Frontal cortex (tissue), 4 donors: ENCODE results near the gene CADM1. TPM values are rescaled to one million over a fixed set of nuclear protein-coding genes. Genes with fewer than 3 reads are reported as not detected.

Source experiments
- DNase-seq, 2 donors: peaks; one replicate each; pipeline ENCODE4 v3.0.0; 2012; ENCODE audit warnings: low spot score in 2 of 2
- FAIRE-seq: peaks from 2 replicates; lab custom pipeline; 2012; peaks lifted over from hg19 to GRCh38; lab: Jason Lieb, UNC
- total RNA-seq: library from RNA; depleted of rRNA; stranded (reverse); fragments of >200 nt; gene quantifications from one replicate; pipeline ENCODE4 v1.2.3, GENCODE V29; 2014
- donor health status: control.
- donor health status: control.
- donor health status: control.

Gene CADM1
- total RNA-seq, 1 donor from 2014 or later, result 195 TPM

GRCh38 chr11:115234794-115235193 is 269.4 kb downstream of the CADM1 start:
- FAIRE-seq (no peak), DNase-seq (no peak)

DNA sequence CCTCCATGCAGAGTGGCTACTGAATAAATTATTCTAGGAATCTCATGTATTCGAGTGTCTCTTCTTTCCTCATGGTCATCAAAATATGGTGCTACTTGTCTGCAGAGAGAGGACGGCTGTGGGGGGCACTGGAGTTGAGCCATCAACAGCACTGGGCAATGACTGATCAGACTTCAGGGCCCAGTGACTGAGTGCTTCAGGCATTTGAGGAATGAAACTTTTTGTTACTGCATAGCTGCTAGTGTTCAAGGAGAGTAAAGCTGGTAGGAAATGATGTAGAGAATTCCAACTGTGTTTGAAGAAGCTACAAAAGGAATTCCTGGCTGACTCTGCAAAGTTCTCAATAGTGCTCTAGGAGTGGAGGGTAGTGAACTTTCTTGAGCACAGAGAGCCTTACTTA is 277.7 kb downstream of the CADM1 start:
- DNase-seq (no peak), FAIRE-seq (no peak)

DNA sequence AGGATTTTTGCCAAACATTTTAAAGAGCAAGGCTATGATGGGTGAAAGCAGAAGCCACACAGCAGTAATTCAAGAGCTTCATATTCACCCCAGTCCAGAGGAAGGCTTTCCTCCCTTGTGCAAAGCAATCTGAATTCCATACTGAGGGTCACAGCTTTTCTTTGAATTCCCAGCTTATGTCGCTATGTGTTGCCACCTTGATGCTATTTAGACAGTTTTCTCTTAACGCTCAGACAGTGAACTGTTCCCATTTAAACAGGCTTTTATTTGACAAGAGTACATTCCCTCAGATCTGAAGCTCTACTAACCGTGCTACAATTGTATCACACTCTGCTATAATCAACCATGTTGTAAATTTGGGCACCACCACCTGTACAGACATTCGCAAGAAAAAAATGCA is 279.7 kb downstream of the CADM1 start:
- no peak for DNase-seq
- no peak for FAIRE-seq

DNA sequence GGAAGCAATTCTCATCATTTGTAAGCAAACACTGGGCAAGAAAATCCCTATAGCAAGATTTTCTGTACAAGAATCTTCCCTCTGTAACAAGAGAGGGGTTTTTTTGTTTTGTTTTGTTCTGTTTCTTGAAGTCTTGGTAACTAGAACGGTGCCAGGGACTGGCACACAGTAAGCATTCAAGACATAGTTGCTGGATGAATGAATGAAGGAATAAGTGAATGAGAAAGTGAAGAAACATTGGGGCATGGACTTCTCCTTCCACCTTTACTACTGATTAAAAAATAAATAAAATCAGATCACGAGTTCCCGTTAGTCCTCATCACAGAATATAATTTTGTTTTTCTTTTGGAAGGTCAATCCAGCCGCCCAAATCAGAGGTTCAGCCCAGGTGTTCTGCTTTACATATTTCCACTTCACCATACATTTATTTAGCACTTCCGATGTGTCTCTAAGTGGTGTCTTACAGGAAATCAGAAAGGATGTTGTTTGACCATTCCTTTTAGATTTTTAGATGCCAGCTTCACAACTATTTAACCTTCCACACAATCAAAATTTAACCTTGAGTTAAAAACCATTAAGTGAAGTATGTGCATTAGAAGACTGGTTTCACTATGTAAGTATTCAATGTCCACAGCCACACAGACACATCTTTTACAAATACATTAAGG is 281.2 kb downstream of the CADM1 start:
- DNase-seq, result no peak
- no peak for FAIRE-seq

DNA sequence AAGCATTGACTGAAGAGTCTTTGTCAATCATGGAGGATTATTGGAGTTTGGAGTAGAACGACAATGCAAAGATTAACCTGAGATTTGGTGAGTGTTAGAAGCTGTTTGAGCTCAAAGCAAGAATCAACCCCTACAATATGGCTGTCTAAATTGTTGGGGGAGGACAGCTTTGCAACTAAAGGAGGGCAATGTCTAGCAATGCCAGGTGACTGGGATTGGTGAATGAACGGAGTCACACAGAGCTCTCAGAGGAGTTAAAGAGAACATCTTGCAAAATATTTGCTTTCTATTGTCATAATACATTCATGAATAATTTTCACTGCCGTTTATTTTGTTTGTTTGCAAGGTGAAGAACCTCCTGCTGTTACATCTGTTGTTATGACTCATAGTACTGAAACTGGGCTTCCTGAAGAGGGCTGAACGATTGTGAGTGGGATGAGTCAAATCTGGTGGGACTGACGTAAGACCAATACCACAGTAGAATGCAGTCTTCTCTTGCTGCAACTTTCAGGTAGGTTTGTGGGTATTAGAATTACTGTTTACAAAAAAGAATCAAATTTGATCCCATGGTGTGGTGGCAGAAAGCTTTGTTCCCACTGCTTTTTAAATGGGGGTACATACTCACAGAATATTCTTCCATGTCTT is 281.9 kb downstream of the CADM1 start:
- FAIRE-seq (no peak), DNase-seq (peak in 1 of 2 donors; percentile 4)

- no peak for FAIRE-seq
- no peak for DNase-seq
These were observed 282.6 kb downstream of the CADM1 start for GRCh38 chr11:115221461-115222069.

GRCh38 chr11:115220911-115221310 is 283.3 kb downstream of the CADM1 start:
- FAIRE-seq, result no peak
- DNase-seq, result no peak

DNA sequence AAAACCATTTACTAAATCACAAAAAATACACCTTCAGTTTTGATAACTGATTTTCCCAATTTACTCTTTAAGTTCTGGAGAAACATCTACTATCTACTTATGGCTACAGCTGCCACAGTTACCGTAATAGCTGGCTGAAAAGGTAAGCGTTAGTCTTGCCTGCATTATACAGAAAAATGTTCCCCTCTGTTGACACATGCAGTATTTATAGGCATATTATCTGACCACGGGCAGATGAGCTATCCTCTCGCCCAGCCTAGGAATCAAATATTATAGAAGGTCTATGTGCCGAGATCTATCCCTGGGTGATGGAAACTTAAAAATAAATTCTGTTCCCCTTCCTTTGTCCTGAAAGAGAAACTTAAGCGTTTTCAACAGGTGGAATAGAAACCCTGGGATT is 283.8 kb downstream of the CADM1 start:
- DNase-seq (no peak), FAIRE-seq (no peak)

- DNase-seq (no peak), FAIRE-seq (no peak)
These were observed 284.8 kb downstream of the CADM1 start for GRCh38 chr11:115219376-115219775.

DNA sequence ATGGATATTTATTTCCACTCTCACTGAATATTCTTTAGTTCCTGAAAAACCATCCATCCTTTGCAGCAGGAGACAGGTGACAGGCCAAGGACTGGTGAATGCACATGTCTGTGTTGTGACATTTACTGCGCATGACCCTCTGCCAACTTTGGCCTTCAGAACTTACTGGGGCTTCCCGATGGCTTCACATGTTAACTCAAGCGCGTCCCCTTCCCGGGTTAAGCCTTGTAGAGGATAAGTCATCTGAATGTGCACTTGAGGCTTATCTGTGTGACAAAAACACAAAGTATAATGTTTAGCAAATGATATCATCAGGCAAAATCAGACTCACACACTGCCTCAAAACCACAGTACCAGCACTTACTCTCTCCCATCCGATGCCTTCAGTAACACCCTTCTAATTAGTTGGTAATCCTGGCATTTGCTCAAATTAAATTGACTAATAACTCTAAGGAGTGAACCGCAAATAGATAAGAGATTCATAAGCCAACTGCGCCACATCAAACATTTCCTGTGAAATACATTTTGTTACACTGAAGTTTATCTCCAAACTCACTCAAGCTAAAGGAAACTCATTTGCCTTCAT is 286.4 kb downstream of the CADM1 start:
- FAIRE-seq, result no peak
- no peak for DNase-seq

GRCh38 chr11:115215694-115216617 is 288.3 kb downstream of the CADM1 start:
- no peak for DNase-seq
- FAIRE-seq, result no peak

- FAIRE-seq, result no peak
These were observed 289.5 kb downstream of the CADM1 start for GRCh38 chr11:115214644-115215234.

GRCh38 chr11:115213007-115213406 is 291.2 kb downstream of the CADM1 start:
- FAIRE-seq (no peak), DNase-seq (no peak)

More at GRCh38 chr11:115214644-115215234, 289.5 kb downstream of the CADM1 start:
- DNase-seq, result no peak

- FAIRE-seq (no peak), DNase-seq (no peak)
These were observed 295.4 kb downstream of the CADM1 start for GRCh38 chr11:115208808-115209259.

DNA sequence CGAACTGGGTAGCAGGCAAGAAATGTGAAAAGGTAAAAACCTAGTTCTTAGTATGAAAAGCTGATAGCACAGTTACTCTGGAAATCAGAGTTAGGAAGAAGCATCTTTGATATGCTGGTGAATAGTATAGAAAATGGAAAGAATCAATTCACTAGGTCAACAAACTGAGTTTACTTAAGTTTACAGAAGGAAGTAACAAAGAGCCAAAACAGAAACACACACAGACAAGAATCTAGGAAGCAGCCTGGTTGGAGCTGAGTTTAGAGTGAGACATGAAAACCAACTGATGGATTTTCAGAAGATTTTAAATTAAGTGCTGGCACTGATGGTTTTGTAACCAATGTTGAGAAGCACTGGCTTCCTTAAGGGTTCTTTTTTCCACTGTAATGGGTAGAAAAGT is 296.3 kb downstream of the CADM1 start:
- FAIRE-seq, result no peak
- DNase-seq, result no peak

- FAIRE-seq (no peak), DNase-seq (no peak)
These were observed 297.0 kb downstream of the CADM1 start for GRCh38 chr11:115207166-115207591.

- FAIRE-seq (no peak), DNase-seq (no peak)
These were observed 297.7 kb downstream of the CADM1 start for GRCh38 chr11:115206365-115207022.

- no peak for FAIRE-seq
- DNase-seq, result no peak
These were observed 301.2 kb downstream of the CADM1 start for GRCh38 chr11:115202900-115203552.
